C4-2B (cell line): ENCODE data around the gene SDK2.

Source experiments
- CTCF ChIP-seq: fragments of 450-650 bp; conservative IDR thresholded peaks from 2 replicates; pipeline ENCODE4 v1.5.1; 2017; ENCODE audit warnings: mild to moderate bottlenecking
- ZFX ChIP-seq: fragments of 450-650 bp; IDR thresholded peaks from 2 replicates; pipeline ENCODE4 v1.6.1; 2017

GRCh38 chr17:73394512-73395450 is 249.5 kb downstream of the SDK2 start:
- TF ChIP-seq CTCF (no peak), ZFX (no peak)
